CD14-positive monocyte (primary cell): ENCODE measurements around the gene ASB6. TPM values are rescaled to one million over a fixed set of nuclear protein-coding genes. Genes with fewer than 3 reads are reported as not detected.

ENCODE experiments used
- DNase-seq, 3 donors: peaks; one replicate each; pipeline ENCODE4 v3.0.0-alpha.2; 2011 to 2022
- H2AFZ ChIP-seq: 2 replicates; pipeline ENCODE4 v1.6.0; 2012; ENCODE audit warnings: mild to moderate bottlenecking, low read depth, low read length, inconsistent platforms; ENCODE audit not compliant: insufficient read depth, poor library complexity, severe bottlenecking
- H3K27ac ChIP-seq, 2 donors: 1 replicate in 1 of 2; 2 replicates in 1 of 2; pipeline ENCODE4 v1.5.1; 2012 to 2013; ENCODE audit warnings: low read length in 2 of 2, control low read depth in 1 of 2, inconsistent platforms in 1 of 2, low read depth in 1 of 2, mild to moderate bottlenecking in 1 of 2
- H3K27me3 ChIP-seq, 2 donors: one replicate each; pipeline versions ENCODE4 v1.6.0 to v1.6.1; 2011 to 2013; ENCODE audit warnings: low read length in 2 of 2; ENCODE audit not compliant: control insufficient read depth in 2 of 2, insufficient read depth in 2 of 2
- H3K36me3 ChIP-seq, 2 donors: replicated peaks in 1 of 2; 1 replicate in 1 of 2; 2 replicates in 1 of 2; pipeline versions ENCODE4 v1.5.1 to v1.6.1; 2012 to 2013; ENCODE audit warnings: low read length in 2 of 2, control low read depth in 1 of 2, inconsistent platforms in 1 of 2, mild to moderate bottlenecking in 1 of 2; ENCODE audit not compliant: insufficient read depth in 2 of 2, control insufficient read depth in 1 of 2
- H3K4me1 ChIP-seq, 2 donors: 1 replicate in 1 of 2; 2 replicates in 1 of 2; pipeline versions ENCODE4 v1.5.1 to v1.6.1; 2012 to 2013; ENCODE audit warnings: low read length in 2 of 2, control low read depth in 1 of 2, inconsistent platforms in 1 of 2, mild to moderate bottlenecking in 1 of 2, moderate library complexity in 1 of 2; ENCODE audit not compliant: insufficient read depth in 2 of 2, control insufficient read depth in 1 of 2
- H3K4me2 ChIP-seq: replicated peaks from 2 replicates; pipeline ENCODE3; 2012; ENCODE audit warnings: low read length, moderate library complexity, mild to moderate bottlenecking; ENCODE audit not compliant: poor library complexity, severe bottlenecking; ENCODE audit errors: extremely low read depth
- H3K4me3 ChIP-seq, 3 experiments: fragments of 200-600 bp in 1 of 3; sonication (generic) in 1 of 3; replicated peaks in 1 of 3; 1 replicate in 2 of 3; 2 replicates in 1 of 3; pipeline ENCODE4 v1.5.1; 2011 to 2013; ENCODE audit warnings: low read length in 3 of 3, mild to moderate bottlenecking in 3 of 3, control low read depth in 2 of 3, low read depth in 2 of 3, inconsistent platforms in 1 of 3, moderate library complexity in 1 of 3
- H3K79me2 ChIP-seq: 2 replicates; pipeline ENCODE4 v1.6.0; 2012; ENCODE audit warnings: mild to moderate bottlenecking, control low read depth, inconsistent platforms, low read length, moderate library complexity; ENCODE audit not compliant: insufficient read depth
- H3K9ac ChIP-seq: 2 replicates; pipeline ENCODE4 v1.6.0; 2017; ENCODE audit warnings: low read length, mild to moderate bottlenecking; ENCODE audit not compliant: insufficient read depth, poor library complexity, severe bottlenecking
- H3K9me3 ChIP-seq, 2 donors: replicated peaks in 1 of 2; 1 replicate in 1 of 2; 2 replicates in 1 of 2; pipeline versions ENCODE4 v1.5.1 to v1.6.1; 2012 to 2013; ENCODE audit warnings: low read length in 2 of 2, control low read depth in 1 of 2; ENCODE audit not compliant: control insufficient read depth in 1 of 2, insufficient read depth in 1 of 2
- H4K20me1 ChIP-seq: 2 replicates; pipeline ENCODE4 v1.6.0; 2012; ENCODE audit warnings: mild to moderate bottlenecking, low read length, control low read depth, moderate library complexity; ENCODE audit not compliant: insufficient read depth
- H3K27ac Mint-ChIP-seq, 7 donors: one replicate each; pipeline ENCODE4 v1.8.0; 2020; ENCODE audit warnings: mild to moderate bottlenecking in 7 of 7, mixed read lengths in 7 of 7, moderate library complexity in 6 of 7, inconsistent platforms in 2 of 7
- H3K27me3 Mint-ChIP-seq, 3 donors: one replicate each; pipeline ENCODE4 v1.8.0; 2021 to 2022; ENCODE audit warnings: low read depth in 3 of 3, mild to moderate bottlenecking in 3 of 3, mixed read lengths in 3 of 3, moderate library complexity in 3 of 3, inconsistent platforms in 1 of 3
- H3K36me3 Mint-ChIP-seq, 2 donors: one replicate each; pipeline ENCODE4 v1.8.0; 2020; ENCODE audit warnings: mixed read lengths in 2 of 2, inconsistent platforms in 1 of 2, mild to moderate bottlenecking in 1 of 2
- H3K4me1 Mint-ChIP-seq: one replicate; pipeline ENCODE4 v1.8.0; 2020; ENCODE audit warnings: mild to moderate bottlenecking, mixed read lengths
- H3K4me3 Mint-ChIP-seq, 2 donors: one replicate each; pipeline ENCODE4 v1.8.0; 2020; ENCODE audit warnings: mild to moderate bottlenecking in 2 of 2, mixed read lengths in 2 of 2, moderate library complexity in 1 of 2
- H3K9me3 Mint-ChIP-seq, 7 donors: one replicate each; pipeline ENCODE4 v1.8.0; 2020 to 2022; ENCODE audit warnings: mixed read lengths in 7 of 7, mild to moderate bottlenecking in 6 of 7, moderate library complexity in 6 of 7, inconsistent platforms in 2 of 7
- WGBS: methylation state at CpG from one replicate; pipeline ENCODE4 v1.1.5; 2013; ENCODE audit warnings: missing lambda C conversion rate; ENCODE audit not compliant: insufficient coverage; 5-methylcytosine and 5-hydroxymethylcytosine counted together
- intact Hi-C, 2 donors: fragments of 100-400 bp; cut with micrococcal nuclease; formaldehyde crosslinking; loops; one replicate each; pipeline versions ENCODE4 v1.15.0 to v1.15.1; 2023
- polyA plus RNA-seq, 3 donors: library from polyadenylated mRNA; depleted of rRNA in 1 of 3; unstranded in 2 of 3; stranded (reverse) in 1 of 3; fragments of 300-500 nt in 2 of 3; fragments of >200 nt in 1 of 3; fragmentation: Illumina TruSeq in 2 of 3; gene quantifications; 1 replicate in 2 of 3; 2 replicates in 1 of 3; pipeline ENCODE4 v1.2.3, GENCODE V29; 2012 to 2021
- TF ChIP-seq, protein P1 (sequence below): fragments of 200-600 bp; IDR thresholded peaks from one replicate; pipeline ENCODE4 v1.8.0; 2022; ENCODE audit warnings: antibody characterized with exemption, mild to moderate bottlenecking

Gene ASB6
- polyA plus RNA-seq, 3 donors = 8.1 to 21.1 (median 10.1) TPM

DNA sequence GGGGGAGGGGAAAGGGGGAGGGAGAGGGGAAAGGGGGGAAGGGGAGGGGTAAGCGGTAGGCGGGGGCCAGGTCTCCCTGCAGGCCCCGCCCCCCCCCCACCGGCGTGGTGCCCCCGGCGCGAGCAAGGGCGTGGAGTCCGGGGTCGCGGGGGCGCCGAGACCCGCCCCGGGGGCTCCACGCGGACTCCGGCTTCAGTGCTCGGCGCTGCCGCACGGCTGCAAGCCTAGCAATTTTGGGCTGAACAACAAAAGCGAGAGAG lies 31.8 kb downstream of the ASB6 start:
- 0% methylated on average over 12 of the region's 24 CpGs for WGBS
- peaks cover 43 to 49% of the 10 kb centered on the region in 2 donors for H3K4me1 ChIP-seq
- Mint-ChIP-seq H3K4me3 (peak overlapping the region; percentile 75 to 77), H3K36me3 (no peaks in the 10 kb centered on the region), H3K9me3 (peaks cover 0 to 2% (median 0%) of the 10 kb centered on the region in 7 donors), H3K4me1 (peaks cover 45% of the 10 kb centered on the region), H3K27me3 (peaks cover 4 to 11% (median 6%) of the 10 kb centered on the region in 3 donors), H3K27ac (peak overlapping the region in 5 of 7 donors; percentile 53 to 90 (median 79))
- H3K4me3 ChIP-seq = peak overlapping the region; percentile 40 to 79 (median 45)
- H3K79me2 ChIP-seq = no peaks in the 10 kb centered on the region
- peak overlapping the region in 1 of 2 donors; percentile 81 for H3K27ac ChIP-seq
- intact Hi-C loops = loop anchor here (2.0 to 10.0 kb wide), 4 partner anchors 15 to 478 kb away; no protein-coding TSS in a partner anchor
- H3K9me3 ChIP-seq = no peaks in the 10 kb centered on the region
- H2AFZ ChIP-seq = peak overlapping the region; percentile 84
- H3K27me3 ChIP-seq = no peaks in the 10 kb centered on the region
- no peaks in the 10 kb centered on the region for H3K36me3 ChIP-seq
- H3K9ac ChIP-seq = peak overlapping the region; percentile 73
- TF ChIP-seq, protein P1, sequence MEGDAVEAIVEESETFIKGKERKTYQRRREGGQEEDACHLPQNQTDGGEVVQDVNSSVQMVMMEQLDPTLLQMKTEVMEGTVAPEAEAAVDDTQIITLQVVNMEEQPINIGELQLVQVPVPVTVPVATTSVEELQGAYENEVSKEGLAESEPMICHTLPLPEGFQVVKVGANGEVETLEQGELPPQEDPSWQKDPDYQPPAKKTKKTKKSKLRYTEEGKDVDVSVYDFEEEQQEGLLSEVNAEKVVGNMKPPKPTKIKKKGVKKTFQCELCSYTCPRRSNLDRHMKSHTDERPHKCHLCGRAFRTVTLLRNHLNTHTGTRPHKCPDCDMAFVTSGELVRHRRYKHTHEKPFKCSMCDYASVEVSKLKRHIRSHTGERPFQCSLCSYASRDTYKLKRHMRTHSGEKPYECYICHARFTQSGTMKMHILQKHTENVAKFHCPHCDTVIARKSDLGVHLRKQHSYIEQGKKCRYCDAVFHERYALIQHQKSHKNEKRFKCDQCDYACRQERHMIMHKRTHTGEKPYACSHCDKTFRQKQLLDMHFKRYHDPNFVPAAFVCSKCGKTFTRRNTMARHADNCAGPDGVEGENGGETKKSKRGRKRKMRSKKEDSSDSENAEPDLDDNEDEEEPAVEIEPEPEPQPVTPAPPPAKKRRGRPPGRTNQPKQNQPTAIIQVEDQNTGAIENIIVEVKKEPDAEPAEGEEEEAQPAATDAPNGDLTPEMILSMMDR = no peak
- H3K4me2 ChIP-seq = peak overlapping the region; percentile 81
- no peaks in the 10 kb centered on the region for H4K20me1 ChIP-seq
- DNase-seq = no peak

DNA sequence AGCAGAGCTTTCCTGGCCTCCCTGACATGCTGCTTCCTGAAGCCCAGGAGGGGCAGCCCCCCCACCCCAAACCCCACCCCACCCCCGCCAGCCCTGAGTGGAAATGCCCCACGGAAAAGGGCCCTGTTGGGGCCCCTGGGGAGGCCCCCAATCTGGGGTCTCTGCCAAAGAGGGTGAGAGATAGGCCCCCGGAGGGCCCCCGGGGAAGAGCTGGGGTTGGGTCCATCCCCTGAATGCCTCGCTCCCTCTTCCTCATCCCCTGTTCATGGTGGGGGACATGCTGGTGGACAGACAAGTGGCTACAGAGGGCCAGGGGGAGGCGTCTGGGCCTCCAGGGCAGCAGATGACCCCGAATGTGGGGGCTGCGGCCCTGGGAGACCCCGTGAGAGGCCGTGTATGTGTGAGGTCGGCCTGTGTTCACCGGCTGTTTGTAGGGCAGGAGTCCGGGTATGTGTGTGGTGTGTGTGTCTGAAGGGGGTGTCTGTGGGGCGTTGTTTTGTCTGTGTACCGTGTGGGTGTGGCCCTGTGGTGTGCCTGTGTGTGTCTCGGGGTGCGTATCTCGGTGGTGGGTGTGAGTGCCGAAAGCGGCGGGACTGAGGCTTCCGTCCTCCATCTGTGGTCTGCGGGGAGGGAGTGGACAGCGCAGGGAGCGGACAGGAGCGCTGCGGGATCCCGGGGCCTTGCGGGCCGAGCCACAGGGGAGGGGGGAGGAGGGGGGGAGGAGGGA lies 32.3 kb downstream of the ASB6 start:
- Mint-ChIP-seq H3K27ac (peak overlapping the region in 6 of 7 donors; percentile 75 to 96 (median 90)), H3K36me3 (no peaks in the 10 kb centered on the region), H3K27me3 (peaks cover 4 to 10% (median 6%) of the 10 kb centered on the region in 3 donors), H3K9me3 (peaks cover 0 to 2% (median 0%) of the 10 kb centered on the region in 7 donors), H3K4me1 (peaks cover 48% of the 10 kb centered on the region), H3K4me3 (peak overlapping the region; percentile 89 to 95)
- Histone ChIP-seq H3K4me3 (peak overlapping the region in 2 of 3 experiments; percentile 17 to 79), H3K9me3 (no peaks in the 10 kb centered on the region), H3K36me3 (no peaks in the 10 kb centered on the region), H4K20me1 (no peaks in the 10 kb centered on the region), H3K27me3 (no peaks in the 10 kb centered on the region), H3K4me1 (peaks cover 43 to 49% of the 10 kb centered on the region in 2 donors), H3K4me2 (peak overlapping the region; percentile 81), H3K9ac (peak overlapping the region; percentile 29), H3K27ac (peak overlapping the region in 1 of 2 donors; percentile 11), H2AFZ (peak overlapping the region; percentile 78), H3K79me2 (no peaks in the 10 kb centered on the region)
- 6% methylated on average over 11 of the region's 30 CpGs for WGBS
- intact Hi-C loops = loop anchor here (2.0 to 10.0 kb wide), 6 partner anchors 15 to 477 kb away; no protein-coding TSS in a partner anchor
- DNase-seq = peak in 2 of 3 donors; percentile 39 to 45
- TF ChIP-seq, protein P1 = no peak
